ENCODE data around the gene BHLHE23. TPM values are rescaled to one million over a fixed set of nuclear protein-coding genes. Genes with fewer than 3 reads are reported as not detected.

BHLHE23 gene
- total RNA-seq, 6 experiments from 2014 or later: not detected

- H3K9me3 Mint-ChIP-seq: no peaks in the 10 kb centered on the region
- H3K4me1 Mint-ChIP-seq (ENCODE audit: low read depth): no peaks in the 10 kb centered on the region
- DNase-seq: no peak
- TF ChIP-seq CTCF (IDR thresholded peaks at IDR 0.05): no peak
- no peak overlapping the region for H3K4me3 Mint-ChIP-seq
- H3K36me3 Mint-ChIP-seq (ENCODE audit: low read depth): no peaks in the 10 kb centered on the region
- H3K27me3 Mint-ChIP-seq (ENCODE audit: insufficient read depth): peaks cover 62% of the 10 kb centered on the region
- H3K27ac Mint-ChIP-seq: no peak overlapping the region
Observed at GRCh38 chr20:62997417-62998035, 9.2 kb downstream of the BHLHE23 start.

DNA sequence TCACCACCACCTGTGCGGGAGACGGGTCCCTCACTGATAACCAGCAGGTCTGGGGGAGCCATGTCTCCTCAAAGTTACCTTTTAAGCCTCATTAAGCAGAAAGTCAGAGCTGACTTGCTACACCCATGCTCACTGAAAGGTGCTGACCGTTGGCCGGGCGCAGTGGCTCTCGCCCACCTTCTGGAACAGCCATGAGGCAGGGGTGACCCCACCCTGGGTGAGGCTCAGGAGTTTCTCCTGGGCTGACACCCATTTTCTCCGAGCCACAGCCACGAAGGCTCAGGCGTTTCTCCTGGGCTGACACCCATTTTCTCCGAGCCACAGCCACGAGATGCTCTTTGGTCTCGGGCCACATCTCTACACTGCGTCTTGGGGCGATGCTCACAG, 10.2 kb downstream of the BHLHE23 start:
- no peak for TF ChIP-seq CTCF (IDR thresholded peaks at IDR 0.05)
- Mint-ChIP-seq H3K36me3 (ENCODE audit: low read depth) (no peaks in the 10 kb centered on the region), H3K27ac (no peak overlapping the region), H3K4me1 (ENCODE audit: low read depth) (no peaks in the 10 kb centered on the region), H3K27me3 (ENCODE audit: insufficient read depth) (peaks cover 63% of the 10 kb centered on the region), H3K4me3 (no peak overlapping the region), H3K9me3 (no peaks in the 10 kb centered on the region)
- DNase-seq: no peak

- H3K27ac Mint-ChIP-seq: no peak overlapping the region
- H3K36me3 Mint-ChIP-seq (ENCODE audit: low read depth): no peaks in the 10 kb centered on the region
- no peak for DNase-seq
- peaks cover 62% of the 10 kb centered on the region for H3K27me3 Mint-ChIP-seq (ENCODE audit: insufficient read depth)
- H3K9me3 Mint-ChIP-seq: no peaks in the 10 kb centered on the region
- no peak for TF ChIP-seq CTCF (IDR thresholded peaks at IDR 0.05)
- H3K4me1 Mint-ChIP-seq (ENCODE audit: low read depth): no peaks in the 10 kb centered on the region
- H3K4me3 Mint-ChIP-seq: no peak overlapping the region
Observed at GRCh38 chr20:62995898-62996595, 10.7 kb downstream of the BHLHE23 start.

- no peaks in the 10 kb centered on the region for H3K36me3 Mint-ChIP-seq (ENCODE audit: low read depth)
- TF ChIP-seq CTCF (IDR thresholded peaks at IDR 0.05): no peak
- no peaks in the 10 kb centered on the region for H3K4me1 Mint-ChIP-seq (ENCODE audit: low read depth)
- H3K27me3 Mint-ChIP-seq (ENCODE audit: insufficient read depth): peaks cover 63% of the 10 kb centered on the region
- no peak overlapping the region for H3K4me3 Mint-ChIP-seq
- DNase-seq: no peak
- H3K9me3 Mint-ChIP-seq: no peaks in the 10 kb centered on the region
- no peak overlapping the region for H3K27ac Mint-ChIP-seq
Observed at GRCh38 chr20:62995481-62995880, 11.3 kb downstream of the BHLHE23 start.

GRCh38 chr20:62994869-62995281, 11.9 kb downstream of the BHLHE23 start:
- peaks cover 59% of the 10 kb centered on the region for H3K27me3 Mint-ChIP-seq (ENCODE audit: insufficient read depth)
- no peaks in the 10 kb centered on the region for H3K9me3 Mint-ChIP-seq
- H3K27ac Mint-ChIP-seq: no peak overlapping the region
- TF ChIP-seq CTCF (IDR thresholded peaks at IDR 0.05): no peak
- no peak for DNase-seq
- H3K36me3 Mint-ChIP-seq (ENCODE audit: low read depth): no peaks in the 10 kb centered on the region
- no peaks in the 10 kb centered on the region for H3K4me1 Mint-ChIP-seq (ENCODE audit: low read depth)
- no peak overlapping the region for H3K4me3 Mint-ChIP-seq

Measured in HFFc6 (cell line).